Sigmoid colon (tissue), 3 donors: ENCODE results near the gene FAM43A.

Experiments used
- POLR2A ChIP-seq, 2 donors: fragments of 450-650 bp; IDR thresholded peaks; one replicate each; pipeline ENCODE4 v1.6.1; 2016; ENCODE audit warnings: antibody characterized with exemption in 2 of 2, mild to moderate bottlenecking in 2 of 2, moderate library complexity in 2 of 2
- TF ChIP-seq, protein P1 (sequence below), 4 experiments: fragments of 450-650 bp in 3 of 4; fragments of 200-600 bp in 1 of 4; IDR thresholded peaks; one replicate each; pipeline ENCODE4 v1.5.1; 2016 to 2019; ENCODE audit warnings: antibody characterized with exemption in 4 of 4, mild to moderate bottlenecking in 3 of 4, moderate library complexity in 2 of 4

DNA sequence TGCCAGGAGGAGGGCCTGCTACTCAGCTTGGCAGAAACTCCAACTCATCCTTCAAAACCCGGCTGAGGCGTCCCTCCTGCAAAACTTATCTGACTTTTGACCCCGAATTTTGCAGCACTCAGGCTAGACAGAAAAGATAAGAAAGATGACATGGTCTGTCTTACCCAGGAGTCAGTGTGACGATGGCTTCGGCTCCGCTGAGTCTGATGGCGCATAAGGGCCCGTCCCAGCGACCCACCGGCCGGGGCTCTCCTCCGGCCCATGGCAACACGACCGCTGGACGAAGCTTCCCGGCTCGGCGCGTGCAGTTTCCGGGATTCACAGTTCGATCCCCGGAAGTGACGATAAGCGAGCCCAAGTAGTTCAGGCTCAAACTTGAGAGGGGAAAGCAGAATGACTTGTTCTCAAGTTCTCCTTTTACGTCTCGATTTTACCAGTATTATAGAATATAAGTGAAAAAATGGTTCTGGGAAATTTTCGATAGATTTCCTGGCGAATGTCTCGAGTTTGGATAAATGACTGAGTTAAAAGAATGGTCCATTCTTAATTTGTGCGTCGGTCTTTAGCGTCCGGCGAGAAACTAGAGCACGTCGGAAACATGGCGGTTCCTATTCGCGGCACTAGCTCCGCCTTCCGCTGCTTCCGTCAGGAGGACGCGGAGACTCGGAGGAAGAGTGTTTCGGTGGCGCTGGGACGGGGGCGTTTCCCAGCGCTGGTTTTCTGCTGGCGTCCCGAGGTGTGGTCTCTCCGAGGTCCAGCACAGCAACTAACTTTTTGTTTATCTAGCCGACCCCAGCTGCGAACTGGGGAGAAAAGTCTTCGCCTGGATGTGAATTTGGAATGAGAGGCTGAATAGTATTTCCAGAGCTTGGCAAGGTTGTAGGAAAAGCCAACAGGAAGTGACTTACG, 13.5 kb upstream of the FAM43A start, which contains the start of gene LSG1:
- peak in 1 of 2 donors; percentile 31 for TF ChIP-seq POLR2A (IDR thresholded peaks at IDR 0.05)
- TF ChIP-seq, protein P1, sequence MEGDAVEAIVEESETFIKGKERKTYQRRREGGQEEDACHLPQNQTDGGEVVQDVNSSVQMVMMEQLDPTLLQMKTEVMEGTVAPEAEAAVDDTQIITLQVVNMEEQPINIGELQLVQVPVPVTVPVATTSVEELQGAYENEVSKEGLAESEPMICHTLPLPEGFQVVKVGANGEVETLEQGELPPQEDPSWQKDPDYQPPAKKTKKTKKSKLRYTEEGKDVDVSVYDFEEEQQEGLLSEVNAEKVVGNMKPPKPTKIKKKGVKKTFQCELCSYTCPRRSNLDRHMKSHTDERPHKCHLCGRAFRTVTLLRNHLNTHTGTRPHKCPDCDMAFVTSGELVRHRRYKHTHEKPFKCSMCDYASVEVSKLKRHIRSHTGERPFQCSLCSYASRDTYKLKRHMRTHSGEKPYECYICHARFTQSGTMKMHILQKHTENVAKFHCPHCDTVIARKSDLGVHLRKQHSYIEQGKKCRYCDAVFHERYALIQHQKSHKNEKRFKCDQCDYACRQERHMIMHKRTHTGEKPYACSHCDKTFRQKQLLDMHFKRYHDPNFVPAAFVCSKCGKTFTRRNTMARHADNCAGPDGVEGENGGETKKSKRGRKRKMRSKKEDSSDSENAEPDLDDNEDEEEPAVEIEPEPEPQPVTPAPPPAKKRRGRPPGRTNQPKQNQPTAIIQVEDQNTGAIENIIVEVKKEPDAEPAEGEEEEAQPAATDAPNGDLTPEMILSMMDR (IDR thresholded peaks at IDR 0.05) = no peak
